ENCODE measurements around the gene C9orf40. TPM values are rescaled to one million over a fixed set of nuclear protein-coding genes. Genes with fewer than 3 reads are reported as not detected.

Gene C9orf40
- total RNA-seq (1 to 10 TPM; 3.0 TPM), total RNA-seq (1.7 to 42.9 (median 9.4) reads per million in 172 experiments)
- 3.5 TPM for polyA plus RNA-seq (2013, experiment 1 of 2)
- 3.3 TPM for polyA plus RNA-seq (2013, experiment 2 of 2)

- no peaks in the 10 kb centered on the region for H3K27me3 ChIP-seq (ENCODE audit: control insufficient read depth in 1 of 2, insufficient read depth in 2 of 2, low read length in 2 of 2)
- no peaks in the 10 kb centered on the region for H3K9me3 ChIP-seq (ENCODE audit: control insufficient read depth in 1 of 2, insufficient read depth in 1 of 2, low read length in 2 of 2)
- ChIA-PET POLR2A (interaction anchor here (0.6 to 7.0 kb wide), 22 partner anchors 13 to 1451 kb away, joined by 3 to 95 read pairs (median 4); partner anchors contain the start of genes CARNMT1, NMRK1, OSTF1 and PCSK5), CTCF (interaction anchor here (0.6 to 2.7 kb wide), 25 partner anchors 9 to 1442 kb away, joined by 3 to 31 read pairs (median 4); partner anchors contain the start of genes CARNMT1, NMRK1 and OSTF1)
- peak; percentile 88 for ATAC-seq (ENCODE audit: poor library complexity)
- H3K4me3 ChIP-seq (ENCODE audit: low read length), result peak within 1 kb of the TSS; percentile 92
- DNase-seq, result peak; percentile 84 to 95 (median 90)
- peak within 1 kb of the TSS; percentile 81 to 83 for H3K27ac ChIP-seq (ENCODE audit: low read depth in 1 of 2, low read length in 2 of 2)
- TF ChIP-seq CTCF (IDR thresholded peaks at IDR 0.05), result peak; percentile 80
- no peaks in the 10 kb centered on the region for H3K36me3 ChIP-seq (ENCODE audit: insufficient read depth, low read length)
- H3K27me3 Mint-ChIP-seq, result no peaks in the 10 kb centered on the region
- H3K27ac Mint-ChIP-seq, result peak within 1 kb of the TSS; percentile 87
- H3K4me1 ChIP-seq (ENCODE audit: insufficient read depth, low read length), result peaks cover 16% of the 10 kb centered on the region
- H3K9me3 Mint-ChIP-seq, result no peaks in the 10 kb centered on the region
- H3K4me1 Mint-ChIP-seq (ENCODE audit: low read depth), result peaks cover 28% of the 10 kb centered on the region
- peak within 1 kb of the TSS; percentile 99 for H3K4me3 Mint-ChIP-seq
- H3K36me3 Mint-ChIP-seq (ENCODE audit: low read depth), result peaks cover 4% of the 10 kb centered on the region
- intact Hi-C loops (cut with DNase I, micrococcal nuclease), result loop anchor here (1.0 to 10.0 kb wide), 7 partner anchors 50 to 1442 kb away; partner anchors contain the start of genes CARNMT1 (in 2 of the 2), NMRK1 (in 1 of the 2), OSTF1 (in 1 of the 2) and RFK (in 1 of the 2)
Observed at GRCh38 chr9:74952201-74953151, at the start of gene C9orf40. Gene C9orf40 (minus strand): TSS chr9:74952912. CDS start chr9:74952611, 301 bp downstream.

- ATAC-seq (ENCODE audit: poor library complexity) (peak; percentile 96), DNase-seq (peak in 4 of 14 experiments; percentile 11 to 87 (median 82))
- CTCF ChIA-PET, result interaction anchor here (1.6 to 2.9 kb wide), 3 partner anchors 50 to 228 kb away, joined by 3 to 9 read pairs (median 7); partner anchors contain the start of gene C9orf40
- H3K9me3 ChIP-seq (ENCODE audit: control insufficient read depth in 1 of 2, insufficient read depth in 1 of 2, low read length in 2 of 2), result no peaks in the 10 kb centered on the region
- H3K9me3 Mint-ChIP-seq, result no peaks in the 10 kb centered on the region
- intact Hi-C loops (cut with DNase I, micrococcal nuclease), result loop anchor here (1.0 to 5.0 kb wide), 5 partner anchors 50 to 235 kb away; partner anchors contain the start of gene C9orf40 (in 1 of the 2)
- peaks cover 31% of the 10 kb centered on the region for H3K36me3 Mint-ChIP-seq (ENCODE audit: low read depth)
- H3K27me3 ChIP-seq (ENCODE audit: control insufficient read depth in 1 of 2, insufficient read depth in 2 of 2, low read length in 2 of 2), result no peaks in the 10 kb centered on the region
- H3K4me3 ChIP-seq (ENCODE audit: low read length), result no peak overlapping the region
- no peaks in the 10 kb centered on the region for H3K4me1 ChIP-seq (ENCODE audit: insufficient read depth, low read length)
- H3K27ac ChIP-seq (ENCODE audit: low read depth in 1 of 2, low read length in 2 of 2), result no peak overlapping the region
- POLR2A ChIA-PET, result interaction anchor here (1.1 kb wide), 1 partner anchor 27 kb away, joined by 4 read pairs; the partner anchor contains the start of gene CARNMT1
- H3K4me1 Mint-ChIP-seq (ENCODE audit: low read depth), result peaks cover 5% of the 10 kb centered on the region
- no peak overlapping the region for H3K4me3 Mint-ChIP-seq
- H3K36me3 ChIP-seq (ENCODE audit: insufficient read depth, low read length), result peaks cover 12% of the 10 kb centered on the region
- peak; percentile 92 for TF ChIP-seq CTCF (IDR thresholded peaks at IDR 0.05)
- H3K27me3 Mint-ChIP-seq, result no peaks in the 10 kb centered on the region
- no peak overlapping the region for H3K27ac Mint-ChIP-seq
Observed at GRCh38 chr9:75001719-75002421, 49.2 kb upstream of the C9orf40 start.

GRCh38 chr9:75000835-75001234 lies 48.1 kb upstream of the C9orf40 start:
- no peak for TF ChIP-seq CTCF (IDR thresholded peaks at IDR 0.05)
- Histone ChIP-seq H3K9me3 (ENCODE audit: control insufficient read depth in 1 of 2, insufficient read depth in 1 of 2, low read length in 2 of 2) (no peaks in the 10 kb centered on the region), H3K4me1 (ENCODE audit: insufficient read depth, low read length) (no peaks in the 10 kb centered on the region), H3K27ac (ENCODE audit: low read depth in 1 of 2, low read length in 2 of 2) (no peak overlapping the region), H3K27me3 (ENCODE audit: control insufficient read depth in 1 of 2, insufficient read depth in 2 of 2, low read length in 2 of 2) (no peaks in the 10 kb centered on the region), H3K36me3 (ENCODE audit: insufficient read depth, low read length) (peaks cover 22% of the 10 kb centered on the region), H3K4me3 (ENCODE audit: low read length) (no peak overlapping the region)
- Mint-ChIP-seq H3K27me3 (no peaks in the 10 kb centered on the region), H3K4me1 (ENCODE audit: low read depth) (peaks cover 5% of the 10 kb centered on the region), H3K4me3 (no peak overlapping the region), H3K27ac (no peak overlapping the region), H3K36me3 (ENCODE audit: low read depth) (peaks cover 34% of the 10 kb centered on the region), H3K9me3 (no peaks in the 10 kb centered on the region)
- POLR2A ChIA-PET, result interaction anchor here (1.1 kb wide), 1 partner anchor 28 kb away, joined by 4 read pairs; the partner anchor contains the start of gene CARNMT1
- DNase-seq (no peak), ATAC-seq (ENCODE audit: poor library complexity) (no peak)
- intact Hi-C loops (cut with DNase I, micrococcal nuclease), result loop anchor here (5.0 kb wide), 3 partner anchors 49 to 236 kb away; partner anchors contain the start of gene C9orf40 (in 1 of the 2)
- CTCF ChIA-PET, result interaction anchor here (0.9 to 2.9 kb wide), 5 partner anchors 48 to 227 kb away, joined by 3 to 12 read pairs (median 7); partner anchors contain the start of gene C9orf40

All from CD4-positive, alpha-beta T cell (primary cell).